Measurements from ENCODE around the gene BTG2. TPM values are rescaled to one million over a fixed set of nuclear protein-coding genes. Genes with fewer than 3 reads are reported as not detected.
"Not testable (repeated sequence)": the region's sequence is repeated elsewhere in the genome, so short reads cannot be mapped to it uniquely, and the experiment has no call there.

Gene BTG2, protein sequence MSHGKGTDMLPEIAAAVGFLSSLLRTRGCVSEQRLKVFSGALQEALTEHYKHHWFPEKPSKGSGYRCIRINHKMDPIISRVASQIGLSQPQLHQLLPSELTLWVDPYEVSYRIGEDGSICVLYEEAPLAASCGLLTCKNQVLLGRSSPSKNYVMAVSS
- total RNA-seq (2014; rRNA removed; shearing (Covaris generic)), result 10.9 and 11.8 TPM in 2 replicates
- 10.4 and 10.8 TPM in 2 replicates for polyA plus RNA-seq (2015; cell fraction: cytosol; rRNA removed)
- polyA plus RNA-seq (2015; cell fraction: nucleus; rRNA removed), result 6.6 and 8.0 TPM in 2 replicates

DNA sequence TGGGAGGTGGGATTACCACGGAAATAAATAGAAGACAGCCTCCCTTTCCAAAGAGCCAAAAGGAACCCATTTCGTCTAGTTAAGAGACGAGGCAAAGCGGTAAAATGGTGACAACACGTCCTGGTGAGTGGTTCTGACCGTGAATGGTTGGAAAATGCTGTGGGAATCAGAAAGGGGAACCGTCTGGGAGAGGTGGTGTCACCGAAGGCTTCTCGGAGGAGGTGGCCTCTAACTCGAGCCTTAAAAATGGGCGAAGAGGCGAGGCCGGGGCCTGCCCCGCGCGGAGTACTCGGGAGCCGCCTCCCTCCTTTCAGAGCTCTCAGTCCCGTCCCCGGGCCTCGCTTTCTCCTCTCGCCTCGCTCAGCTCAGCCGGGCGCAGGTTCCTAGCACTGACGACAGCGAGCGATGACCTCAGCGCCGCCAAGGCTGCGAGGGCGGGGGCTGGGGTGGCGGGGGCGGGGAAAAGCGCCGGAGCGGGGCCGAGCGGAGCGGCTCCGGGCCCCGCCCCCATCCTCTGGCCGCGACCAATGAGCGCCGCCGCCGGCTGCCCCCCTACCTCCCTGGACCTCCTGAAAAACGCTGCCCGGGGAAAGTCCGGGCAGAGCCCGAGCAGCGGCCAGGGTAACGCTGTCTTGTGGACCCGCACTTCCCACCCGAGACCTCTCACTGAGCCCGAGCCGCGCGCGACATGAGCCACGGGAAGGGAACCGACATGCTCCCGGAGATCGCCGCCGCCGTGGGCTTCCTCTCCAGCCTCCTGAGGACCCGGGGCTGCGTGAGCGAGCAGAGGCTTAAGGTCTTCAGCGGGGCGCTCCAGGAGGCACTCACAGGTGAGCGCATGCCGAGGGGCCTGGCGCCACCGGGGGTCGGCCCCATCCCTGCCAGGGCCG is at the start of gene BTG2:
BTG2 (plus strand) TSS at position 601 of the 890 bp plus-strand sequence; CDS start at position 689, 88 bp downstream.
- DNase-seq (ENCODE audit: low read depth), result peak; percentile 74

DNA sequence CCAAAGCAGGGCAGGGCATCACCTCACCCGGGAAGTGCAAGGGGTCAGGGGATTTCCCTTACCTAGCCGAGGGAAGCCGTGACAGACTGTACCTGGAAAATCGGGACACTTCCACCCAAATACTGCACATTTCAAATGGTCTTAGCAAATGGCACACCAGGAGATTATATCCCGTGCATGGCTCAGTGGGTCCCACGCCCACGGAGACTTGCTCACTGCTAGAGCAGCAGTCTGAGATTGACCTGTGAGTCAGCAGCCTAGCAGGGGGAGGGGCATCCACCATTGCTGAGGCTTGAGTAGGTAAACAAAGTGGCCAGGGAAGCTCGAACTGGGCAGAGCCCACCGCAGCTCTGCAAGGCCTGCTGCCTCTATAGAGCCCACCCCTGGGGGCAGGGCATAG is 48.7 kb upstream of the BTG2 start:
- DNase-seq (ENCODE audit: low read depth), result not testable (repeated sequence)

DNA sequence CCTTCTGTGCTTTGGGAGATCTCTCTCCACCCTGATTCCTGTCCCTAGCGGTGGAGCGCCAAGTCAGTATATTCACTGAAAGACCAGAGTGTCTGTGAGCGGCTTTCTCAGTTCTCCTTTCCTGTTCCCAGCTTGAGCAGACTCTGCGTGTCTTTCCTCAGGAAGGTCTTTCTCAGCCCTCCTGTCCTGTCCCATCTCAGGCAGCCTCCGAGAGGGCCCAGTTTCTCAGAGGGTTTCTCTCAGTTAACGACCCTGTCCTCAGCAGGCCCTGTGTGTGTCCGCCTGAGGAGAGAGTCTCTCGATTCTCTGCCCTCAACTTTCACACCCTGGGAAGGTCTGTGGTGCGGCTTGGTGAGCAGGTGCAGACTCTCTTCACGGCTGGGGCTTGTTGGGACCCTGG is 41.8 kb upstream of the BTG2 start:
- no peak for DNase-seq (ENCODE audit: low read depth)

DNA sequence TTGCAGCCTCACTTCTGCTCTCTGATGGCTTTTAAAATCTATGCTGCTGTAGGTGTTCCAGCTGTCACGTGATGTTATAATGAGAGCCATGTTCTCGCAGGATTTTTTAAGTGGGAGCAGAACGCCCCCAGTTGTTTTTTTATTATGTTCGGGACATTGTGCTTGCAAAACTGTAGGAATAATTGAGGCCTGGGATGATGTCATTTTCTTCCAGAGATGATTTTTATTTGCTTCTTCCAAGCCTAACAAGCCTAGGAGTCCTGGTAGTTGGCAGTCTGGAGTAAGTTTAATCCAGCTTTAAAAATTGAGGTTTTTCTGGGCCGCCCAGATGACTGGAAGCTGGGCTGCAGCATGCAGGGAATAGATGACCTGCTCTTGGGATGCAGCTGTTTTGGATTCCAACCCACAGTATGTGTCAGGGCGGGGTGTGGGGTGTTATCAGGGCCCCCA is 41.2 kb upstream of the BTG2 start:
- DNase-seq (ENCODE audit: low read depth), result no peak

DNA sequence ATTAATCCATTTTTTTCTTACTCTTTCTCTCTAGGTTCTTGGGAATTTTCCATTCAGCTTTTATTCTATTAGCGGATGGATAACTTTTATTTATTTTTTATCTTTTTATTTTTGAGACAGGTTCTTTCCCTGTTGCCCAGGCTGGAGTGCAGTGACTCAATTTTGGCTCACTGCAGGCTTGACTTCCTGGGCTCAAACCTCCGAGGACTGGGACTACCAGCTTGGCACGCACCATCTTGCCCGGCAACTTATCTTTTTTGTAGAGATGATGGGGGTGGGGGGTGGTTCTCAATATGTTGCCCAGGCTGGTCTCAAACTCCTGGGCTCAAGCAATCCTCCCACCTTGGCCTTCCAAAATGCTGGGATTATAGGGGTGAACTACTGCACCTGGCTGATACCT is 39.8 kb upstream of the BTG2 start:
- no peak for DNase-seq (ENCODE audit: low read depth)

DNA sequence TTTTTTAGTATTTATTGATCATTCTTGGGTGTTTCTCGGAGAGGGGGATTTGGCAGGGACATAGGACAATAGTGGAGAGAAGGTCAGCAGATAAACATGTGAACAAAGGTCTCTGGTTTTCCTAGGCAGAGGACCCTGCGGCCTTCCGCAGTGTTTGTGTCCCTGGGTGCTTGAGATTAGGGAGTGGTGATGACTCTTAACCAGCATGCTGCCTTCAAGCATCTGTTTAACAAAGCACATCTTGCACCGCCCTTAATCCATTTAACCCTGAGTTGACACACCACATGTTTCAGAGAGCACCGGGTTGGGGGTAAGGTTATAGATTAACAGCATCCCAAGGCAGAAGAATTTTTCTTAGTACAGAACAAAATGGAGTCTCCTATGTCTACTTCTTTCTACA is 39.2 kb upstream of the BTG2 start:
- DNase-seq (ENCODE audit: low read depth), result not testable (repeated sequence)

DNA sequence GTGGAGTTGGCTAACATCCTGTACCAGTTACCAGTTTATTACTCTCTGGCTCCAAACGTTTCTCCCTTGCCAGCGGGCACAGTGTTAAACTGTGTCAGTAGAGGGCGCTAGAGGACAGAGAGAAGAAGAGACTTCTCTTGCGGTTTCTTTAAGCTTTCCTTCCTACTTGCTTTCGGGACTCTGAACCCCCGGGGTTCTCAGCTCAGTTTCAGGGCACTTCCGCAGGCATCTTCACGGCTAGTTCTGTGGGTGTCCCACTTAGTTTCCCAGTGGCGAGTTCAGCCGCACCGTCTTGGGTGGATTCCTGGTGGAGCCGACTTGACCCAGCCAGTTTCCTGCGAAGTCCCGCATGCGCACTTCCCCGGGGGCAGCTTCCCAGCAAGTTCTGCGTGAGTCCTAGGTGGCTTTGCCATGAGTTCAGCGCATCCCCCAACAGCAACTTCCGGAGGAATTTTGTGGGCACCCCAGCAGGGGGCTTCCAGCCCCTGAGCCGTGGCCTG is 37.9 kb upstream of the BTG2 start:
- peak; percentile 80 for DNase-seq (ENCODE audit: low read depth)

DNA sequence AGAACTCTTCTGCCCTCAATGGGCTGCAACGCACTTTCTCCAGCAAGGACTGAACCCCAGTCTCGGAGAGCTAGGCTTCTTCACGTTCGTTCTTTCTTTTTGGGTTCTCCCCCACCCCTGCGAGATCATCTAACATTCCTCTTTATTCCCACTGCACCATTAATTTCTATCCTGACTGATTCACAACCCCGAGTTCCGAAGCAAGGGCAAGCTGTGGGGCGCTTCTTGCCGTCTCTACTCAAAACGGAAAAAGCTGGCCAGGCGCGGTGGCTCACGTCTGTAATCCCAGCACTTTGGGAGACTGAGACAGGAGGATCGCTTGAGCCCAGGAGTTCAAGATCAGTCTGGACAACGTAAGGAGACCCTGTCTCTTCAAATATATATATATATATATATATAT is 37.4 kb upstream of the BTG2 start:
- DNase-seq (ENCODE audit: low read depth), result no peak

DNA sequence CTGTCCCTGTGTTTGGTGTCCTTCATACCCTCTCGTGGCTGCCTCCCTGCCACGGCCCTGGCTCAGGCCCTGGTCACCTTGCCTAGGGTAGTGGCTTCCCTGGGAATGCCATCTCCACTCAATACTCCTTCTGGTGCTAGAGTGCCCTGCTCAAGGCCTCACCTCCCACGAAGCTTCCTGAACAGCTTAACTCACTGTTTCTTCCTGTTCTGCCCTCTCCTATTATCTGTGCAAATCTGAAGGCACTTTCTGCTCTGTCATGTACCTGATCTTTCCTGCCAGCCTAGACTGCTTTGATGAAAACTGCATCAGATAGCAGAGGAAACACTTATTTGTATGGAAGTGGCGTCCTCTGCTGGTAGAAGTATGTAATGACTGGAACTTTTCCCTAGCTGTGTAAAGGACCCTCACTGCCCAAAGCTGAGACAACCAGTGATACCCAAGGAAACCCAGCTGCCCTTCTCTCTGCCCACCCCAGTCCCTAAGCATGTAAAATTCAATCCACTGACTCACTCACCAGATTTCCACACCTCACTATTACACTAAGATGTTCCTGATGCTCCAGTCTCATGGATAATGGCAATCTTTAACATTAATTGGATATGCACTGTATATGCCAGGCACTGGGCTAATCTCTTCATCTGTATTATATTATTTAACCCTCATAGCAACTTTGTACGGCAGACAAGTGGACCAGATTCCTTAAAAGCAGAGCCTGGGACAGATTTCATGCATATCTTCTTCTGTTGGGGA is 36.2 kb upstream of the BTG2 start:
- DNase-seq (ENCODE audit: low read depth), result peak; percentile 62

DNA sequence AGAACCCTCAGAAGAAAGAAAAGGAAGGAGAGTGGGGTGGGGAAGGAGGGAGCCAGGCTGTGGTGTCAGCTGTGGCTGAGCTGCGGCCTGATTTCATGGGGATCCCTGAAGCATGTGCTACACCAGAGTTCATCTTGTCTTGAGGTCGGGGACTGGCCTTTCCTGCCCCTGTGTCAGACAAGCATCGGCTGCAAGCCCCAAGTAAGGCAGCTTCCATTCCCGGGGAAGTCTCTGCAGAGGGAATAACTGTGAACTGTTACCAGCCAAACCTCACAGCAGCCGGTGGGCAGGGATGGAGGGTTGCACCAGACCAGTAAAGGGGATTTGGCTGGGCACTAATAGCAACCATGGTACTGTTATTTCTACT is 35.7 kb upstream of the BTG2 start:
- DNase-seq (ENCODE audit: low read depth), result no peak

DNA sequence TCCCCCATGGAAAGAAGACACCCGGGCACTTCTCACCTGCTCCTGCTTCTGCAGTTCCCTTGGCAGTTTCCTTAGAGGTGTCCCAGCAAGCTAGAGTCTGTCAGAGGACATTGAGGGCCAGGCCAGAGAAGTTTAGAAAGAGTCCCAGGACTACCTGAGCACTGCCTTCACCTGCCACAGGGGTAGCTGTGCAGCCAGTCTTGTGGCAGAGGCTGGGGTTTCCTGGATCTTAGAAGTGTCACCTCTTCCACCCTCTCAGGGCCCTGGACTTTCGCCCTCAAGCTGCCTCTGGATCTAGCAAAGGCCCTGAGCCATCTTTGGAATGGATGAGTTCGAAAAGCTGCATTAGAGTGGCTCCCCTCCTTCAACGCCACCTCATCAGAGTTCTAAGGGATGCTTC is 34.9 kb upstream of the BTG2 start:
- no peak for DNase-seq (ENCODE audit: low read depth)

DNA sequence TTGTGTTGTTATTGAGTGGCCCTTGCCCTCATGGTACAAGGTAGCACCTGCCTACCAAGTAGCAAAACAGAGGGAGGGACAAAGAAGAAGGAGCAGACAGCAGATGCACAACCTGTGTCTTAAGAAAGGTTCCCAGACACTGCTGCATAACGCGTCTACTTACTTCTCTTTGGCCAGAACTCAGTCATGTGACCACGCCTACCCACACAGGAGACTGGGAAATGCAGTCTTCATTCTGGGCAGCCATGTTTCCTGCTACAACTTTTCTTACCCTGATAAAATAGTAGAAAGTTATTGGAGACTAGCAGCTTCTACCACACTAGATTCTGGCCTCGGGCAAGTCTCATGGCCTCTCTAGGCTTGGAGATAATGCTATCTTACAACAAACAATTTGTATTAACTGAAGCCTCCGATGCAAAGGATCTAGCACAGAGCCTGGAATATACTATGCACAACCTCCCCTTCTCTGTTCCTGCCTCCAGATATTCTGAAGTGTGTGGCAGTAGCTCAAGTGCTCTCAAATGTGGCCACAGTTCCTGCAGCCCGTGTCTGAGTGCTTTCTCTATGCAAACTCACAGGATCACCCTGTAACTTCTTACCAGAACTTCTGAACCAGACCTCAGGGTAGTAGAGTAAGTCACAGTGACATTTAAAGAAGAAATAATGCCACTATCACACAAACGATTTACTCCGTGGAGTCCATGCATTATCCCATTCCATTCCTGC is 34.1 kb upstream of the BTG2 start:
- DNase-seq (ENCODE audit: low read depth), result peak; percentile 61

DNA sequence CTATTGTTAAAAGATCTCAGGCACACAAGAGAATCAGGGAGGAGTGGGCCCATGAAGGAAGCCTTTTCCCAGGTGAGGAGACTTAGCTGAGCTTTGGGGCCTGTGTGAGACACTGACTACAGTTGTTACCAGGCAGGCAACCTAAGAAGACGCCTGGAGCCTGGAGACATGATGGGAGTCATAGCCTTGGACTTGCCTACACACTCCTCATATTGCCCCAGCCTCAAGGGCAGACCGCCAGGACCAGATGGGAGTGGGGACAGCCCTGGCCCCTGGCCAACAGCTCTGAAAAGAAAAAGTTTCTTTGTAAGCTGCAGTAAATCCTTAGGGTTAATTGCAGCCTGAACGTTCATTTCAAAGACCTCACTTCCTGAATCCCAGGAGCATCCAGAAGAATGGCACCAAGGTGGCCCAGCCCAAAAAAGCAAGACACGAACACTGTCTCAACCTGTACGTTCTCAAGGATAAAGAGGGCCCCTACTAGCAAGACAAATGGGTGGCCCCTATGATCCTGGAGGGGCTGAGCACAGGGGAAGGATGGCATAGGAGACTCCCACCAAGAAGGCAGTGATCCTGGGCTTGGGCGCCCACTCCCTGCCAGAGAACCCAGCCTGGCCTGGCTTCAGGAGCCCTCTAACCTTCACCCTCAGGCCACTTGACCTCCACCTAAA is 33.2 kb upstream of the BTG2 start:
- DNase-seq (ENCODE audit: low read depth), result no peak

DNA sequence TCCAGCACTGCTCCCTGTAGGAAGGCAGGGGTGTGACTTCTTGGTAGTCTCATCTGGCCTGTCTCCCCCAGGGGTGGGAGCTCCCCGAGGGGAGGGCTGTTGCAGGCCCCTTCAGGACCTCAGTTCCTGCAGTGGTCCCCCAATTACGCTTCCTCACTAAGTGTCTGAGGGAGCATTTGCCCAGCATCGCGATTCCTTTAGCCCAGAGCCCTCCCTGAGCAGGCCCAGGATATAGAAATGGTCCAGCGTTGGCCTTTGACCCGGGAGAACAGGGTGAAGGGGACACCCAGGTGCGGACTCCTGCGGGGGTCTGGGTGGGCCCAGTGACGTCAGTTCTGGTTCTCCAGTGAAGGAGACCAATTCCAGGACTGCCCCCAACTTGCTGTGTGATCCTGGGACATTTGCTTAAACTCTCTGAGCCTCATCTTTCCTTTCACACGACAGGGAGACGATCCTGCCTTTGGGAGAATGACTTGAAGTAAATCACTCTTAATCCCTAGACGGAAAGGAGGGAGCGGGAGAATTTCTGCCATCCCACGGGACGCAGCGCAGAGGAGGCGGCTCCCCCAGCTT is 32.6 kb upstream of the BTG2 start:
- no peak for DNase-seq (ENCODE audit: low read depth)

DNA sequence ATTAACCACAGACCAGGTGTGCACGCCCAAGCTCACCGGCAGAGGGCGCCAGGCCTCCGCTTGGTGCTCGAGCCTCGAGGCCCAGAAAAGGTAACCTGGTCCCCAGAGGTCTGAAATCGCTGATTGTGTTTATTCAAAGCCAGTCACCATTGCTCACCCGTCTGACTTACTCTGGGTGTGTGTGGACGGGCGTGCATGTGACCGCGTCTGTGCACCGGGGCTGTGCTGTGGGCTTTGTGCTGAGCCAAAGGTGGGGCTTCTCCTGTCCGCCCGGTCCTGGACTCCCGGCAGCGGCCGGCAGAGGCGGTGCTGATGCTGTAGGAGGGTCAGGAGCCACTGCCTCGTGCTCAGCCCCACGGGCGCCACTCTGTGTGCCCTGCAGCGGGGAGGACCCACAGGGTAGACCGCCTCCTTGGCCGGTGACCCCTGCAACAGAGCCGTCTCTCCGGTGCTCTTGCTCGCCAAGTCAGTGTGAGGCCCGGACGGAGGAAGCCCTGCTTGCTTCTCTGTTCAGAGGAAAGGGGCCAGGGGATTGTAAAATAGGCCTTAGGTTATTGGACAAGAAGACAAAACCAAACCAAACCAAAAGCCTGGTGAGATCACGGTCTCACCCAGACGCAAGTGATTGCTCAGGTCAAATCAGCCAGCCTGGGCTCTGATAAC is 32.0 kb upstream of the BTG2 start:
- peak; percentile 75 for DNase-seq (ENCODE audit: low read depth)

DNA sequence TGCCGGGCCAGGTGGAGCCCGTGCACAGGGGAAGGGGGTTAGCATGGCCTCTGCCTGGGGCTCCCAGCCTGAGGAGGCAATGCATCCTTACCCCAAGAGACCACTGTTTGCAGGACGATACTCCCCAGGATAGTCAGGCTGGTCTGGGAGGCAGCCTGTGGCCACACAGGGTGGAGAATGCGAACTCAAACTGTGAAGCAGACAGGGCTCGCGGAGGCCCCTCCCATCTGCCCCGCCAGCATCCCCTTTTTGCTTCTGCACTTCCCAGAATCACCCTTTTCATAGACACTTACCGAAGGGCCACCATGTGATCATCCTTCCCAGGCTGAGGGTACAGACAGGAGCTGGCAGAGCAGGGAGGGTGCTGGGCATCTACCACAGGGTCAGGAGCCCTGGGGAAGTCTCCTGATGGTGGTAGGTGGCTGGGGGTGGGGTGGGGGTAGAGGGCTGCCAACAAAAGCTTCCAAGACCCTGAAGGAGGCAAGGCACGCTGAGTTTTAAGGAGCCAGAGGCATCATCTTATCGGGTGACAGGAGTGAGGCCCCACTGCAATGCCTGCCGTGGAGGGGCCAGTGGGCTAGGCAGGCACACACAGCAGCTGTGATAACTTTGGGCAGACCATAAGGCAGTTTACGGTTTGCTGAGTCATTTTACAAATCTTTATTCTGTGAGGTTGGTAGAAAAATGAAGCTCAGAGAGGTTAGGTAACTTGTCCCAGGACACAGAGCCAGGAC is 31.3 kb upstream of the BTG2 start:
- no peak for DNase-seq (ENCODE audit: low read depth)

DNA sequence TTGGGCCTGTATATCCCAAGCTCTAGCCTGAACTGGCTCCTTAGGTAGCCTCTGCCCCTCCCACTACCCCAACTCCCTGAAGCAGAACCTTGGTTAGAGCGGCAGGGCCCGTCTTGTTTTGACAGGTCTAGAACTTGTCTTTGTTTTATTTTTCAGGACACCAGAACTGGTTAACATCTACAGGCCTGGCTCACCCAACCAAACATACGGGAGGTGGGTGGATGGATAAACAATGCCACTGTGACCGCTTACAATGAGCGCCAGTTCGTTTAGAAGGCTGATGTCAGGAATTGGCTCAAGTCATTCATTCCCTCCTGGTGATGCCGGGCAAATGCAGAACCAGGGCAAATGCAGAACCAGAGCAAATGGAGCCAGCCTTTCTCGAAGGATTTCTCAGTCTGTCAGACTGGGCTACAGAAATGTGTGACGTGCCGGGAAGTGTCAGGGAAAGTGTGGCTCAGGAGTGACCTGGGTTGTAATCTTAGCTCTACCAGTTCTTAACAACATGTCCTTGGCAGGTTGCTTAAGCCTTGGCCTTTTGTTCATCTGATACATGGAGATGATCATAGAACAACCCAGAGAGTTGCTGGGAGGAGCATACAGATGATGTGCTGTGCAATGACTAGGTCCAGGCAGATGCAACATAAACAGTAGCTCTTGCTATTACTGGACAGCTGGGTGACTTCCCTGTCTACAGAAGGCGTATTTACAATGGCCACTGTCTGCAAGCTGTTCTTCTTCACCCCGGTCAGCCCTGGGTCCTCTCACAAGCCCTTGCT is 30.5 kb upstream of the BTG2 start:
- no peak for DNase-seq (ENCODE audit: low read depth)

DNA sequence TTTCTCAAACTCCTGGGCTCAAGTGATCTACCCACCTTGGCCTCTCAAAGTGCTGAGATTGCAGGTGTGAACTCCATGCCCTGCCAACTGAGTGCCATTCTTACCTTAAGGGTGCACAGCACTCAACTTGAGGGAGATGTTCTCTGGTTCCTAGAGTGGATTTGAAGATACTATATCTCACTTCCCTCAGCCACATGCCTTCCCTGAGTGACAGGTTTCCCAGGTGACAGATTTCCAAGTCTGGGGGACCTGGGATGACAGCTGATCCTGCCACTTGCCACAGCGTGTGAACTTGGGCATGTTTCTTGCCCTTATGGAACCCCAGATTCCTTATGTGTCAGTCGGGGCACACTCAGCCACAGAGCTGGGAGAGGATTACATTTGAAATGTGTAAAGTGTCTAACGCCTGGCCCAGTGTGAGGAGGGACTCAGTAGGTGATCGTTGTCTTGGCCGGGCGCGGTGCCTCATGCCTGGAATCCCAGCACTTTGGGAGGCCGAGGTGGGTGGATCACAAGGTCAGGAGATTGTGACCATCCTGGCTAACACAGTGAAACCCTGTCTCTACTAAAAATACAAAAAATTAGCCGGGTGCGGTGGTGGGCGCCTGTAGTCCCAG is 29.6 kb upstream of the BTG2 start:
- no peak for DNase-seq (ENCODE audit: low read depth)

All from HT1080 (cell line).